AG09309 (cell line): ENCODE data around the gene BSG.

Experiments
- DNase-seq: peaks from one replicate; pipeline ENCODE4 v3.0.0-alpha.2; 2010; ENCODE audit warnings: low read depth
- H3K4me3 ChIP-seq: 2 replicates; pipeline ENCODE4 v1.5.1; 2011; ENCODE audit warnings: mild to moderate bottlenecking, low read depth, low read length, moderate library complexity; ENCODE audit not compliant: control insufficient read depth
- TF ChIP-seq, protein P1 (sequence below): IDR thresholded peaks from 2 replicates; pipeline ENCODE4 v1.5.1; 2011; ENCODE audit warnings: mild to moderate bottlenecking, low read depth, low read length, inconsistent platforms; ENCODE audit not compliant: insufficient read depth, control insufficient read depth; ENCODE audit errors: missing control alignments

The BSG gene

DNA sequence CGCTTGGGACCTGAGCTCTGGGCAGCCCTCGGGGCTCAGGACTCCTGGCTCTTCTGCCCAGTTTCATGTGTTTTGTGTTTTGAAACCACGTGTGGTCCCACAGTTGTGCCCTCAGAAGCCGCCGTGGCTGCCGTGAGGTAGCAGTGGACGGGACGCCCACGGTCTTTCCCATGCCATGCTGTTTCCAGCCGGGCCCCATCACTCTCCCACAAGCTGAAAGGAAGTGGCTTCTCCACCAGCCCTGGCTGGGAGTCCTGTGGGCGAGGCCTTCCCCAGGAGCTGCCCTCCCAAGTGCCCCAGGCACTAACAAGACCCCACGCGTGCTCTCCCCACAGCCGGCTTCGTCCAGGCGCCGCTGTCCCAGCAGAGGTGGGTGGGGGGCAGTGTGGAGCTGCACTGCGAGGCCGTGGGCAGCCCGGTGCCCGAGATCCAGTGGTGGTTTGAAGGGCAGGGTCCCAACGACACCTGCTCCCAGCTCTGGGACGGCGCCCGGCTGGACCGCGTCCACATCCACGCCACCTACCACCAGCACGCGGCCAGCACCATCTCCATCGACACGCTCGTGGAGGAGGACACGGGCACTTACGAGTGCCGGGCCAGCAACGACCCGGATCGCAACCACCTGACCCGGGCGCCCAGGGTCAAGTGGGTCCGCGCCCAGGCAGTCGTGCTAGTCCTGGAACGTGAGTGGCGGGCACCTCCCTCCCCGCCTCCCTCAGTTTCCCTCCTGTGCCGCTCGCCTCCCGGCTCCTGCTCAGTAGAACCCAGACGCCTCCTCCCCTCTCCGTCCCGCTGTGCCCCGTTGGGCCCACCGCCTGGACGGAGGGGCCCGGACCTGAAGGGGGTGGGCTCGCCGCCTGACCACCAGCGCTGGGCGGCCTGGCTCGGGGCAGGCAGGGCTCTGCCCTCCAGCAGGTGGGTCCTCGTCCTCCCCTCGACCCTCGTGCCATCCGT is 5.3 kb downstream of the BSG start:
- TF ChIP-seq, protein P1, sequence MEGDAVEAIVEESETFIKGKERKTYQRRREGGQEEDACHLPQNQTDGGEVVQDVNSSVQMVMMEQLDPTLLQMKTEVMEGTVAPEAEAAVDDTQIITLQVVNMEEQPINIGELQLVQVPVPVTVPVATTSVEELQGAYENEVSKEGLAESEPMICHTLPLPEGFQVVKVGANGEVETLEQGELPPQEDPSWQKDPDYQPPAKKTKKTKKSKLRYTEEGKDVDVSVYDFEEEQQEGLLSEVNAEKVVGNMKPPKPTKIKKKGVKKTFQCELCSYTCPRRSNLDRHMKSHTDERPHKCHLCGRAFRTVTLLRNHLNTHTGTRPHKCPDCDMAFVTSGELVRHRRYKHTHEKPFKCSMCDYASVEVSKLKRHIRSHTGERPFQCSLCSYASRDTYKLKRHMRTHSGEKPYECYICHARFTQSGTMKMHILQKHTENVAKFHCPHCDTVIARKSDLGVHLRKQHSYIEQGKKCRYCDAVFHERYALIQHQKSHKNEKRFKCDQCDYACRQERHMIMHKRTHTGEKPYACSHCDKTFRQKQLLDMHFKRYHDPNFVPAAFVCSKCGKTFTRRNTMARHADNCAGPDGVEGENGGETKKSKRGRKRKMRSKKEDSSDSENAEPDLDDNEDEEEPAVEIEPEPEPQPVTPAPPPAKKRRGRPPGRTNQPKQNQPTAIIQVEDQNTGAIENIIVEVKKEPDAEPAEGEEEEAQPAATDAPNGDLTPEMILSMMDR = no peak
- DNase-seq = no peak
- no peak overlapping the region for H3K4me3 ChIP-seq

DNA sequence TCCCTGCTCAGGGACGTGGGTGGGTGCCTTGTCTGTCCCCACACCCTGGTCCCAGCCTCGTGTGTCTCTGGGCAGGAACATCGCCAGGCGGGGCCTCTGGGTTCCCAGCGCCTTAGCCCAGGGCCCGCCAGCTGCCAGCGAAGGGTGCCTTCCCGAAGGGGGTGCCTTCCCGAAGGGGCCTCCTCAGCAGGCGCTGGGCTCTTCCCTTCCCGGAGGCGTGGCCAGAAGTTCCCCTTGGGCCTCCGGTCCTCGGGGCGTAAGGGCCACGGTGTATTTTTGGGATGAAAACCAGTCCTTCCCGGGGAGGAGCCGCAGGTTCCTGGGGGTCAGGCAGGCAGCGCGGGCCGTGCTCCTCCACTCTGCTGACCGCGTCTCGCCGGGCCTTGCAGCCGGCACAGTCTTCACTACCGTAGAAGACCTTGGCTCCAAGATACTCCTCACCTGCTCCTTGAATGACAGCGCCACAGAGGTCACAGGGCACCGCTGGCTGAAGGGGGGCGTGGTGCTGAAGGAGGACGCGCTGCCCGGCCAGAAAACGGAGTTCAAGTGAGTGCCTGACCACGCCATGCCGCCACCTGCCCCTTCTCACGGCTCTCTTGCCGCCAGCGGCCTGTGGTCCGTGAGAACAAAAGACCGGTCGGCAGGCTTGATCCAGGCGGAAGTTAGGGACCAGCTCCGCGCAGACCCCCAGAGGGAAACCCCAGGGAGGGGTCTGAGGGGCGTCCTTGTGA is 6.9 kb downstream of the BSG start:
- no peak overlapping the region for H3K4me3 ChIP-seq
- TF ChIP-seq, protein P1 = no peak
- no peak for DNase-seq

DNA sequence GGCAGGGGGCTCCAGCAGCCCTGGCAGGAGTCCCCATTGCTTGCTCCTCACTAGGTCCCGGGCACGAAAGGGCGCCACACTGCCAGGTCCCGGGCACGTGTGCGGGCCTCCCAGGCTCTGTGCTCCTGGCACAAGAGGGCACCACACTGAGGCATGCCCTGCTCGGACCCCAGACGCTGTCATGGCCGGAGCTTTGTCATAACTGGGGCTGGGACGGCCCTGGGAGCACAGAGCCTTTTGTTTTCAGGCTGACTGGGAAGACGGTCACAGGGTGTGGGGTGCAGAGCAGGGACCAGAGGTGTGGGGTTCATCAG is 7.4 kb downstream of the BSG start:
- TF ChIP-seq, protein P1 = no peak
- DNase-seq = no peak
- no peak overlapping the region for H3K4me3 ChIP-seq

DNA sequence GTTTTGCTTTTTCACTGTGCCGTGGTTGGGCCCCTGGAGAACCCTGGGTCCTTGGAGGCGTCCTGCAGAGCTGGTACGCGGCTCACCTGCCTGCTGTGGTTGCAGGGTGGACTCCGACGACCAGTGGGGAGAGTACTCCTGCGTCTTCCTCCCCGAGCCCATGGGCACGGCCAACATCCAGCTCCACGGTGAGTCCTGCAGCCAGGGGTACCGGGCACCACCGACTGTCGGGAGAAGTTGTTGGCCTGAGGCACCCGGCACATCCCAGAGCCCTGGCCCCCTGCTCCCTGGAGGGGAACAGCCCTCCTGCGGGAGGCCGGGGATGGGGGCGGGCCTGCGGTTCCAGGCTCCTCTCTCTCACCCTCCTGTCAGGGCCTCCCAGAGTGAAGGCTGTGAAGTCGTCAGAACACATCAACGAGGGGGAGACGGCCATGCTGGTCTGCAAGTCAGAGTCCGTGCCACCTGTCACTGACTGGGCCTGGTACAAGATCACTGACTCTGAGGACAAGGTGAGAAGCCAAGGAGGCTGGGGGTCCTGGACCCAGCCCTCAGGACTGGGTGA is 8.0 kb downstream of the BSG start:
- no peak overlapping the region for H3K4me3 ChIP-seq
- TF ChIP-seq, protein P1 = no peak
- no peak for DNase-seq

DNA sequence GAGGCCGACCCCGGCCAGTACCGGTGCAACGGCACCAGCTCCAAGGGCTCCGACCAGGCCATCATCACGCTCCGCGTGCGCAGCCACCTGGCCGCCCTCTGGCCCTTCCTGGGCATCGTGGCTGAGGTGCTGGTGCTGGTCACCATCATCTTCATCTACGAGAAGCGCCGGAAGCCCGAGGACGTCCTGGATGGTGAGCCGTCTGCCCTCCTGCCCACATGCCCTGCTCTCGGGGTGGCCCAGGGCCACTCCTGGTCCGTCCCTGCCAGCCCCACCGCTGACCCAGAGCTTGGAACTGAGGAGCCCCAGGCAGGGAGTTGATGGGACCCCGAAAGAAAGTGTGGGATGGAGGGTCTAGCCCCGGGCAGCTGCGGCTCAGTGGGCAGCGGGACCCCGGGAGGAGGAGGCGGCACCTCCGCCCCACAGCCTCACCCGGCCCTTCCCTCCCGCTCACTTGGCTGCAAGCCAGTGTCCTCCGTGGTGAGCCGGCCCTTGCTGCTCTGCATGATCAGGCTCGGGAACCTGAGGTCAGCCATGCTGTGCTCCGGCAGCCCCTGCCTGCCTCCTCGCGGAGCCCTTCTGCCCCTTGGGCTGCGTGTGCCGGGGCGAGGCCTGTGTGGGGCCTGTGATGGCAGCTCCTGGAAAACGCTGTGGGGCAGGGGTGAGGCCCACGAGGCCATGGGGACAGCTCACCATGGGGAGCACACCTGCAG is 9.2 kb downstream of the BSG start:
- no peak overlapping the region for H3K4me3 ChIP-seq
- no peak for DNase-seq
- TF ChIP-seq, protein P1 = no peak

DNA sequence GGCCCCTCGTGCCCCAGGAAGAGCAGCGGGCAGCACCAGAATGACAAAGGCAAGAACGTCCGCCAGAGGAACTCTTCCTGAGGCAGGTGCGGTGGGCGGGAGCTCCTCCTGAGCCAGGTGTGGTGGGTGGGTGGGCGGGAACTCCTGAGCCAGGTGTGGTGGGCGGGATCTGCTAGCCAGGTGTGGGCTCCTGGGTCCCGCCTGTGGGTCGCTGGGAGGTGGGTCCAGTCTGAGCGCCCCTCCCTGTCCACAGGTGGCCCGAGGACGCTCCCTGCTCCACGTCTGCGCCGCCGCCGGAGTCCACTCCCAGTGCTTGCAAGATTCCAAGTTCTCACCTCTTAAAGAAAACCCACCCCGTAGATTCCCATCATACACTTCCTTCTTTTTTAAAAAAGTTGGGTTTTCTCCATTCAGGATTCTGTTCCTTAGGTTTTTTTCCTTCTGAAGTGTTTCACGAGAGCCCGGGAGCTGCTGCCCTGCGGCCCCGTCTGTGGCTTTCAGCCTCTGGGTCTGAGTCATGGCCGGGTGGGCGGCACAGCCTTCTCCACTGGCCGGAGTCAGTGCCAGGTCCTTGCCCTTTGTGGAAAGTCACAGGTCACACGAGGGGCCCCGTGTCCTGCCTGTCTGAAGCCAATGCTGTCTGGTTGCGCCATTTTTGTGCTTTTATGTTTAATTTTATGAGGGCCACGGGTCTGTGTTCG is 10.3 kb downstream of the BSG start:
- no peak overlapping the region for H3K4me3 ChIP-seq
- TF ChIP-seq, protein P1 = no peak
- no peak for DNase-seq
